Vagina (tissue), 2 donors: ENCODE data around the gene CD63.

ENCODE experiments used
- CTCF ChIP-seq, 3 experiments: fragments of 450-650 bp in 2 of 3; fragments of 200-600 bp in 1 of 3; sonication (generic) in 1 of 3; IDR thresholded peaks; one replicate each; pipeline ENCODE4 v1.5.1; 2017 to 2019; ENCODE audit warnings: antibody characterized with exemption in 3 of 3, mild to moderate bottlenecking in 2 of 3, moderate library complexity in 2 of 3
- POLR2A ChIP-seq, 2 donors: fragments of 450-650 bp; IDR thresholded peaks; one replicate each; pipeline ENCODE4 v1.6.1; 2017; ENCODE audit warnings: antibody characterized with exemption in 2 of 2, mild to moderate bottlenecking in 2 of 2, moderate library complexity in 2 of 2
- POLR2AphosphoS5 ChIP-seq, 2 donors: sonication (generic); formaldehyde crosslinking; IDR thresholded peaks; one replicate each; pipeline ENCODE4 v1.9.0; 2017; ENCODE audit warnings: antibody characterized with exemption in 2 of 2, mild to moderate bottlenecking in 2 of 2, low read depth in 1 of 2; ENCODE audit not compliant: insufficient read depth in 1 of 2

GRCh38 chr12:55741931-55742680 is 13.3 kb upstream of the CD63 start:
- TF ChIP-seq POLR2AphosphoS5 (IDR thresholded peaks at IDR 0.05; ENCODE audit: insufficient read depth in 1 of 2, low read depth in 1 of 2) (no peak), CTCF (IDR thresholded peaks at IDR 0.05) (no peak), POLR2A (IDR thresholded peaks at IDR 0.05) (no peak)
